Hematopoietic multipotent progenitor cell (in vitro differentiated cells): ENCODE measurements around the gene CD300LG. TPM values are rescaled to one million over a fixed set of nuclear protein-coding genes. Genes with fewer than 3 reads are reported as not detected.

Experiments
- DNase-seq, 3 donors: peaks; one replicate each; pipeline ENCODE4 v3.0.0-alpha.2; 2011 to 2015; ENCODE audit warnings: low read depth in 2 of 3, low spot score in 2 of 3
- total RNA-seq: library from RNA; depleted of rRNA; stranded (reverse); fragments of >200 nt; gene quantifications from one replicate; pipeline ENCODE4 v1.2.3, GENCODE V29; 2012

The CD300LG gene
- total RNA-seq, 1 donor, result under 0.01 TPM

GRCh38 chr17:43823350-43824084 is 23.5 kb upstream of the CD300LG start:
- DNase-seq, result no peak

GRCh38 chr17:43825567-43825966 is 21.4 kb upstream of the CD300LG start:
- DNase-seq, result no peak

GRCh38 chr17:43826206-43826605 is 20.8 kb upstream of the CD300LG start:
- DNase-seq, result no peak

- no peak for DNase-seq
Observed at GRCh38 chr17:43827596-43827995, 19.4 kb upstream of the CD300LG start.

GRCh38 chr17:43829738-43830137 is 17.2 kb upstream of the CD300LG start:
- no peak for DNase-seq

GRCh38 chr17:43830510-43831140 is 16.4 kb upstream of the CD300LG start:
- DNase-seq, result no peak

- DNase-seq, result no peak
Observed at GRCh38 chr17:43831633-43832032, 15.3 kb upstream of the CD300LG start.

- peak in 2 of 3 donors; percentile 14 to 15 for DNase-seq
Observed at GRCh38 chr17:43832168-43832975, 14.6 kb upstream of the CD300LG start.

GRCh38 chr17:43832976-43833829 is 13.8 kb upstream of the CD300LG start, which contains the start of gene MPP3:
MPP3 (minus strand) TSS chr17:43833146; CDS start chr17:43831906, 1,240 bp downstream.
- peak in 2 of 3 donors; percentile 55 to 59 for DNase-seq

GRCh38 chr17:43834106-43834505 is 12.9 kb upstream of the CD300LG start:
- DNase-seq, result no peak

GRCh38 chr17:43839670-43840108 is 7.3 kb upstream of the CD300LG start:
- DNase-seq, result no peak

GRCh38 chr17:43840814-43841213 is 6.2 kb upstream of the CD300LG start:
- DNase-seq, result peak in 2 of 3 donors; percentile 13 to 14

- DNase-seq, result no peak
Observed at GRCh38 chr17:43841282-43841681, 5.7 kb upstream of the CD300LG start.

GRCh38 chr17:43842091-43842974 is 4.6 kb upstream of the CD300LG start:
- DNase-seq, result peak in 1 of 3 donors; percentile 14

- DNase-seq, result no peak
Observed at GRCh38 chr17:43842975-43843325, 4.0 kb upstream of the CD300LG start.

- no peak for DNase-seq
Observed at GRCh38 chr17:43844241-43844640, 2.7 kb upstream of the CD300LG start.

GRCh38 chr17:43845766-43846165 is 1.2 kb upstream of the CD300LG start:
- DNase-seq, result no peak

GRCh38 chr17:43846221-43846712 is 709 bp upstream of the CD300LG start:
- peak; percentile 36 to 74 (median 62) for DNase-seq

- DNase-seq, result no peak
Observed at GRCh38 chr17:43848601-43849000, 1.6 kb downstream of the CD300LG start.
